Natural killer cell (primary cell): Measurements from ENCODE around the gene HYAL1. TPM values are rescaled to one million over a fixed set of nuclear protein-coding genes. Genes with fewer than 3 reads are reported as not detected.

ENCODE experiments used
- ATAC-seq, 3 donors: fragments of 150-1000 bp in 2 of 3; fragments of 200-7000 bp in 1 of 3; cut with Tn5 transposase; 1 replicate in 1 of 3; 2 replicates in 2 of 3; pipeline ENCODE4 v1.10.0; 2021; ENCODE audit warnings: mild to moderate bottlenecking in 2 of 3, moderate library complexity in 2 of 3
- DNase-seq, 2 donors: peaks; one replicate each; pipeline versions ENCODE4 v3.0.0 to v3.0.0-alpha.2; 2013 to 2021; ENCODE audit warnings: mixed read lengths in 1 of 2
- H3K27ac ChIP-seq: one replicate; pipeline ENCODE4 v1.5.1; 2013; ENCODE audit warnings: mild to moderate bottlenecking, low read length
- H3K27me3 ChIP-seq: one replicate; pipeline ENCODE4 v1.6.1; 2013; ENCODE audit warnings: low read length; ENCODE audit not compliant: control insufficient read depth, insufficient read depth
- H3K36me3 ChIP-seq: one replicate; pipeline ENCODE4 v1.6.1; 2013; ENCODE audit warnings: low read length; ENCODE audit not compliant: control insufficient read depth, insufficient read depth
- H3K4me1 ChIP-seq: one replicate; pipeline ENCODE4 v1.6.1; 2013; ENCODE audit warnings: low read length; ENCODE audit not compliant: control insufficient read depth, insufficient read depth
- H3K4me3 ChIP-seq: one replicate; pipeline ENCODE4 v1.5.1; 2013; ENCODE audit warnings: low read length
- H3K9me3 ChIP-seq: one replicate; pipeline ENCODE4 v1.6.1; 2013; ENCODE audit warnings: low read length; ENCODE audit not compliant: control insufficient read depth, insufficient read depth
- H3K27ac Mint-ChIP-seq, 2 donors: one replicate each; pipeline ENCODE4 v1.8.0; 2022; ENCODE audit warnings: mild to moderate bottlenecking in 2 of 2, mixed read lengths in 2 of 2, moderate library complexity in 1 of 2
- H3K27me3 Mint-ChIP-seq, 2 donors: one replicate each; pipeline ENCODE4 v1.8.0; 2022; ENCODE audit warnings: low read depth in 2 of 2, mixed read lengths in 2 of 2
- H3K36me3 Mint-ChIP-seq: one replicate; pipeline ENCODE4 v1.8.0; 2022; ENCODE audit warnings: mixed read lengths
- H3K4me1 Mint-ChIP-seq, 2 donors: one replicate each; pipeline ENCODE4 v1.8.0; 2022; ENCODE audit warnings: mixed read lengths in 2 of 2
- H3K4me3 Mint-ChIP-seq: one replicate; pipeline ENCODE4 v1.8.0; 2022; ENCODE audit warnings: mild to moderate bottlenecking, moderate library complexity, mixed read lengths
- H3K9me3 Mint-ChIP-seq, 2 donors: one replicate each; pipeline ENCODE4 v1.8.0; 2022; ENCODE audit warnings: mixed read lengths in 2 of 2
- CTCF ChIP-seq: fragments of 200-600 bp; IDR thresholded peaks from one replicate; pipeline ENCODE4 v1.8.0; 2022; ENCODE audit warnings: antibody characterized with exemption
- WGBS: methylation state at CpG from one replicate; pipeline ENCODE4 v1.1.7; 2013; ENCODE audit warnings: missing lambda C conversion rate; ENCODE audit not compliant: insufficient coverage; 5-methylcytosine and 5-hydroxymethylcytosine counted together
- intact Hi-C: fragments of 100-400 bp; cut with micrococcal nuclease; formaldehyde crosslinking; loops from one replicate; pipeline ENCODE4 v1.14.2; 2022
- total RNA-seq, 4 donors: library from RNA; stranded (reverse); fragments of 120-200 nt in 1 of 4; gene quantifications; one replicate each; pipeline versions ENCODE4 v1.2.3 to v1.2.4, GENCODE V29; 2013 to 2022

Gene HYAL1
- total RNA-seq, 3 donors from 2014 or later (not counting 1 experiment from before 2014, with no cell fraction given) = 0.82 to 1.2 TPM; not detected in 1

GRCh38 chr3:50251220-50251619 is 52.2 kb downstream of the HYAL1 start:
- no peak overlapping the region for H3K27ac ChIP-seq
- H3K4me3 ChIP-seq = no peak overlapping the region
- H3K9me3 Mint-ChIP-seq = no peaks in the 10 kb centered on the region
- H3K9me3 ChIP-seq = no peaks in the 10 kb centered on the region
- peaks cover 86% of the 10 kb centered on the region for H3K4me1 ChIP-seq
- WGBS = 85% methylated on average over 8 of the region's 8 CpGs
- no peaks in the 10 kb centered on the region for H3K36me3 Mint-ChIP-seq
- H3K27ac Mint-ChIP-seq = peak overlapping the region; percentile 72 to 95
- H3K27me3 Mint-ChIP-seq = no peaks in the 10 kb centered on the region
- no peak for ATAC-seq
- no peak for TF ChIP-seq CTCF
- H3K27me3 ChIP-seq = no peaks in the 10 kb centered on the region
- H3K36me3 ChIP-seq = peaks cover 52% of the 10 kb centered on the region
- peaks cover 32 to 67% of the 10 kb centered on the region in 2 donors for H3K4me1 Mint-ChIP-seq
- intact Hi-C loops = no loop called here
- no peak for DNase-seq
- H3K4me3 Mint-ChIP-seq = no peak overlapping the region

DNA sequence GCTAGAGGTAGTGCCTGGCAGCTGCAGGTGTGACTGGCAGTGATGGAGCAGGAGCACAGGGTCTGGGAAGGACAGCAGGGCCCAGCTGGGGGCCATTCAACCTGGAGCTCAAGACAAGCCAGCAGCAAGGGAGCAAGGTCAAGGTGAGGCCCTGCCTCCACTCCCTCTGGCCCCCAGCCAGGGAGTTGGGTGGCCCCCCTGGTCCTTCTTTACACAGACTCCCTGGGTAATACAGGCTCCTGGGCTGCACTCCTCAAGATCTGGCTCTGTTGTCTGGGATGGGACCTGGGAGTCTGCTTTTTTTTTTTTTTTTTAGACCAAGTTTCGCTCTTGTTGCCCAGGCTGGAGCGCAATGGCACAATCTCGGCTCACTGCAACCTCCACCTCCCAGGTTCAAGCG is 52.9 kb downstream of the HYAL1 start:
- DNase-seq (no peak), ATAC-seq (no peak)
- Mint-ChIP-seq H3K27ac (peak overlapping the region; percentile 72 to 95), H3K36me3 (no peaks in the 10 kb centered on the region), H3K9me3 (no peaks in the 10 kb centered on the region), H3K4me3 (peak overlapping the region; percentile 28), H3K4me1 (peaks cover 38 to 74% of the 10 kb centered on the region in 2 donors), H3K27me3 (no peaks in the 10 kb centered on the region)
- no peaks in the 10 kb centered on the region for H3K9me3 ChIP-seq
- no peaks in the 10 kb centered on the region for H3K27me3 ChIP-seq
- peaks cover 50% of the 10 kb centered on the region for H3K36me3 ChIP-seq
- H3K27ac ChIP-seq = no peak overlapping the region
- intact Hi-C loops = no loop called here
- WGBS = 95% methylated on average over 4 of the region's 4 CpGs
- H3K4me3 ChIP-seq = no peak overlapping the region
- peaks cover 94% of the 10 kb centered on the region for H3K4me1 ChIP-seq
- no peak for TF ChIP-seq CTCF

Other genes with a start within 250 kb of the HYAL1 start
- gene RBM5, start 214.7 kb downstream of the HYAL1 start, total RNA-seq = 100 to 1,000 TPM; 359 to 473 (median 401) TPM
- 1 to 10 TPM in 1 of 3 donors, under 1 TPM in 2; 0.16 to 1.1 (median 0.78) TPM for gene SEMA3F, start 148.2 kb downstream of the HYAL1 start, total RNA-seq
- not detected for gene GNAT1, start 112.0 kb downstream of the HYAL1 start, total RNA-seq
- under 1 TPM in 1 of 3 donors, not detected in 2; 0.82 TPM for gene SLC38A3, start 98.3 kb downstream of the HYAL1 start, total RNA-seq
- gene GNAI2, start 67.4 kb downstream of the HYAL1 start, total RNA-seq = 100 to 1,000 TPM; 428 to 467 (median 447) TPM
- gene SEMA3B, start 34.4 kb downstream of the HYAL1 start, total RNA-seq = 1 to 10 TPM in 1 of 3 donors, under 1 TPM in 2; 0.97 to 2.0 (median 0.99) TPM
- not detected for gene LSMEM2, start 24.5 kb downstream of the HYAL1 start, total RNA-seq
- 10 to 100 TPM; 27.8 to 39.1 (median 32.1) TPM for gene IFRD2, start 11.1 kb downstream of the HYAL1 start, total RNA-seq
- gene HYAL3, start 4.2 kb downstream of the HYAL1 start, total RNA-seq = 1 to 10 TPM in 2 of 3 donors, under 1 TPM in 1; 0.93 to 2.0 (median 1.2) TPM
- 10 to 100 TPM; 22.2 to 30.3 (median 29.6) TPM for gene NAA80, start 4.2 kb downstream of the HYAL1 start, total RNA-seq
- gene HYAL2, start 19.2 kb upstream of the HYAL1 start, total RNA-seq = 1 to 10 TPM; 1.2 to 3.7 (median 3.1) TPM
- 10 to 100 TPM; 18.4 to 23.4 (median 21.3) TPM for gene TUSC2, start 24.6 kb upstream of the HYAL1 start, total RNA-seq
- 100 to 1,000 TPM; 298 to 329 (median 305) TPM for gene RASSF1, start 37.3 kb upstream of the HYAL1 start, total RNA-seq
- gene ZMYND10, start 42.2 kb upstream of the HYAL1 start, total RNA-seq = 1 to 10 TPM; 3.0 to 6.3 (median 3.5) TPM
- gene NPRL2, start 47.2 kb upstream of the HYAL1 start, total RNA-seq = 10 to 100 TPM; 78.9 to 87.6 (median 80.9) TPM
- 10 to 100 TPM; 39.6 to 54.0 (median 50.5) TPM for gene CYB561D2, start 47.3 kb upstream of the HYAL1 start, total RNA-seq
- 10 to 100 TPM; 15.3 to 24.3 (median 22.7) TPM for gene TMEM115, start 55.9 kb upstream of the HYAL1 start, total RNA-seq
- 10 to 100 TPM; 36.5 to 56.4 (median 43.8) TPM for gene CACNA2D2, start 200.1 kb upstream of the HYAL1 start, total RNA-seq